HG02970 (cell line): ENCODE data around the gene ERBB4.
A peak's percentile ranks its signal among the peaks of the same experiment; 100 is the strongest.

Source experiments
- ATAC-seq: cut with Tn5 transposase; IDR thresholded peaks from one replicate; pipeline ENCODE4 v1.9.1; 2021; ENCODE audit warnings: mild to moderate bottlenecking, moderate library complexity, moderate number of reproducible peaks; ENCODE audit not compliant: unreplicated experiment, low FRiP score

Gene ERBB4

GRCh38 chr2:211957799-211958198, 580.8 kb downstream of the ERBB4 start:
- ATAC-seq, result peak; percentile 73

GRCh38 chr2:211955648-211956047, 583.0 kb downstream of the ERBB4 start:
- no peak for ATAC-seq

GRCh38 chr2:211948932-211949331, 589.7 kb downstream of the ERBB4 start:
- no peak for ATAC-seq

GRCh38 chr2:211946960-211947359, 591.6 kb downstream of the ERBB4 start:
- no peak for ATAC-seq

GRCh38 chr2:211944572-211944971, 594.0 kb downstream of the ERBB4 start:
- ATAC-seq, result peak; percentile 59

- ATAC-seq, result no peak
Measured at GRCh38 chr2:211942153-211942552, 596.4 kb downstream of the ERBB4 start.

- ATAC-seq, result no peak
Measured at GRCh38 chr2:211941216-211941747, 597.3 kb downstream of the ERBB4 start.

GRCh38 chr2:211939177-211939576, 599.4 kb downstream of the ERBB4 start:
- no peak for ATAC-seq

- no peak for ATAC-seq
Measured at GRCh38 chr2:211934811-211935210, 603.8 kb downstream of the ERBB4 start.

GRCh38 chr2:211931314-211931713, 607.3 kb downstream of the ERBB4 start:
- no peak for ATAC-seq

- peak; percentile 87 for ATAC-seq
Measured at GRCh38 chr2:211930331-211930730, 608.3 kb downstream of the ERBB4 start.

- ATAC-seq, result no peak
Measured at GRCh38 chr2:211928201-211928600, 610.4 kb downstream of the ERBB4 start.

- ATAC-seq, result no peak
Measured at GRCh38 chr2:211923019-211923418, 615.6 kb downstream of the ERBB4 start.

- no peak for ATAC-seq
Measured at GRCh38 chr2:211903961-211904360, 634.6 kb downstream of the ERBB4 start.

GRCh38 chr2:211901226-211901846, 637.3 kb downstream of the ERBB4 start:
- no peak for ATAC-seq

- no peak for ATAC-seq
Measured at GRCh38 chr2:211900518-211900917, 638.1 kb downstream of the ERBB4 start.

GRCh38 chr2:211900000-211900399, 638.6 kb downstream of the ERBB4 start:
- no peak for ATAC-seq

- no peak for ATAC-seq
Measured at GRCh38 chr2:211898702-211899101, 639.9 kb downstream of the ERBB4 start.

GRCh38 chr2:211881449-211881848, 657.2 kb downstream of the ERBB4 start:
- ATAC-seq, result no peak

- no peak for ATAC-seq
Measured at GRCh38 chr2:211879323-211879722, 659.3 kb downstream of the ERBB4 start.

GRCh38 chr2:211877061-211877460, 661.5 kb downstream of the ERBB4 start:
- ATAC-seq, result no peak

GRCh38 chr2:211875488-211875887, 663.1 kb downstream of the ERBB4 start:
- no peak for ATAC-seq
